H1 (cell line): ENCODE measurements around the gene FOXI2. TPM values are rescaled to one million over a fixed set of nuclear protein-coding genes. Genes with fewer than 3 reads are reported as not detected.

Experiments used
- CTCF ChIA-PET: fragments of 300-600 bp; sonication (Branson Sonifier 250); formaldehyde crosslinking; loops from one replicate; lab custom pipeline; 2021; ENCODE audit not compliant: partially characterized antibody; lab: Charles Lee
- POLR2A ChIA-PET: fragments of 300-600 bp; sonication (Branson Sonifier 250); formaldehyde crosslinking; loops from one replicate; lab custom pipeline; 2021; ENCODE audit warnings: inconsistent platforms; ENCODE audit not compliant: partially characterized antibody; lab: Charles Lee
- DNase-seq, 2 experiments: peaks; one replicate each; pipeline versions ENCODE4 v3.0.0 to v3.0.0-alpha.2; 2010 to 2022; ENCODE audit warnings: low spot score in 2 of 2, low read depth in 1 of 2, mixed read lengths in 1 of 2
- FAIRE-seq: peaks from 2 replicates; lab custom pipeline; 2011; peaks lifted over from hg19 to GRCh38; lab: Jason Lieb, UNC
- H2AFZ ChIP-seq: 2 replicates; pipeline ENCODE4 v1.8.1; 2012; ENCODE audit warnings: low read length, inconsistent platforms
- H2AK5ac ChIP-seq: 2 replicates; pipeline ENCODE4 v1.6.1; 2013; ENCODE audit warnings: low read depth, low read length
- H2BK120ac ChIP-seq: replicated peaks from 2 replicates; pipeline ENCODE3; 2013; ENCODE audit warnings: low read depth, low read length, inconsistent platforms
- H2BK12ac ChIP-seq: 2 replicates; pipeline ENCODE4 v1.6.1; 2013; ENCODE audit warnings: low read depth, low read length
- H2BK15ac ChIP-seq: 2 replicates; pipeline ENCODE4 v1.6.1; 2013; ENCODE audit warnings: low read length
- H2BK20ac ChIP-seq: 2 replicates; pipeline ENCODE4 v1.6.1; 2013; ENCODE audit warnings: low read length
- H2BK5ac ChIP-seq: 2 replicates; pipeline ENCODE4 v1.6.1; 2013; ENCODE audit warnings: low read depth, low read length
- H3K14ac ChIP-seq: 2 replicates; pipeline ENCODE4 v1.6.1; 2013; ENCODE audit warnings: inconsistent platforms; ENCODE audit not compliant: insufficient read length
- H3K18ac ChIP-seq: 2 replicates; pipeline ENCODE4 v1.6.1; 2013; ENCODE audit warnings: low read length; ENCODE audit errors: extremely low read depth
- H3K23ac ChIP-seq: 2 replicates; pipeline ENCODE4 v1.6.1; 2013; ENCODE audit warnings: inconsistent platforms; ENCODE audit not compliant: insufficient read length
- H3K23me2 ChIP-seq: 2 replicates; pipeline ENCODE4 v1.6.1; 2013; ENCODE audit warnings: low read depth, low read length
- H3K27ac ChIP-seq: 2 replicates; pipeline ENCODE4 v1.6.1; 2011; ENCODE audit warnings: low read depth, low read length, inconsistent platforms
- H3K27me3 ChIP-seq, 4 experiments: replicated peaks in 1 of 4; 1 replicate in 1 of 4; 2 replicates in 3 of 4; pipeline versions ENCODE4 v1.6.1 to v1.8.1; 2011 to 2013; ENCODE audit warnings: low read length in 3 of 4, mild to moderate bottlenecking in 3 of 4, inconsistent platforms in 2 of 4, mixed read lengths in 2 of 4, moderate library complexity in 1 of 4; ENCODE audit not compliant: control insufficient read depth in 3 of 4, insufficient read depth in 3 of 4; ENCODE audit errors: extremely low read depth in 1 of 4
- H3K36me3 ChIP-seq, 4 experiments: 2 replicates each; pipeline versions ENCODE4 v1.6.1 to v1.8.1; 2011 to 2013; ENCODE audit warnings: mild to moderate bottlenecking in 4 of 4, low read length in 3 of 4, moderate library complexity in 2 of 4, control low read depth in 1 of 4, inconsistent platforms in 1 of 4; ENCODE audit not compliant: insufficient read depth in 4 of 4, control insufficient read depth in 2 of 4
- H3K4ac ChIP-seq: replicated peaks from 2 replicates; pipeline ENCODE3; 2013; ENCODE audit warnings: low read length, low read depth, mixed read lengths, inconsistent platforms; ENCODE audit not compliant: insufficient read length
- H3K4me1 ChIP-seq, 4 experiments: replicated peaks in 1 of 4; 1 replicate in 1 of 4; 2 replicates in 3 of 4; pipeline versions ENCODE4 v1.6.1 to v1.8.1; 2011 to 2013; ENCODE audit warnings: low read length in 3 of 4, inconsistent platforms in 2 of 4, mixed read lengths in 1 of 4; ENCODE audit not compliant: insufficient read depth in 4 of 4, control insufficient read depth in 3 of 4
- H3K4me2 ChIP-seq, 2 experiments: 2 replicates each; pipeline versions ENCODE4 v1.6.1 to v1.8.1; 2011 to 2013; ENCODE audit warnings: low read depth in 2 of 2, low read length in 2 of 2, control low read depth in 1 of 2, inconsistent platforms in 1 of 2, mild to moderate bottlenecking in 1 of 2; ENCODE audit not compliant: insufficient read depth in 1 of 2
- H3K4me3 ChIP-seq, 4 experiments: fragments of 200-600, 300-600 bp in 1 of 4; sonication (generic), shearing (Covaris generic), sonication (Bioruptor Twin) in 1 of 4; 2 replicates each; pipeline versions ENCODE4 v1.5.1 to v1.8.1; 2011 to 2016; ENCODE audit warnings: low read length in 4 of 4, low read depth in 3 of 4, control low read depth in 2 of 4, inconsistent platforms in 2 of 4, mild to moderate bottlenecking in 2 of 4, mixed read lengths in 1 of 4, moderate library complexity in 1 of 4; ENCODE audit not compliant: insufficient read depth in 2 of 4; ENCODE audit errors: extremely low read depth in 1 of 4
- H3K56ac ChIP-seq: replicated peaks from 2 replicates; pipeline ENCODE3; 2013; ENCODE audit warnings: low read depth, mild to moderate bottlenecking, mixed read lengths, low read length, inconsistent platforms; ENCODE audit not compliant: insufficient read length
- H3K79me1 ChIP-seq: 2 replicates; pipeline ENCODE4 v1.6.1; 2013; ENCODE audit warnings: low read depth, low read length, control low read depth
- H3K79me2 ChIP-seq, 2 experiments: 2 replicates each; pipeline versions ENCODE4 v1.6.1 to v1.8.1; 2012 to 2013; ENCODE audit warnings: low read length in 2 of 2, mild to moderate bottlenecking in 2 of 2, inconsistent platforms in 1 of 2; ENCODE audit not compliant: insufficient read depth in 2 of 2, control insufficient read depth in 1 of 2
- H3K9ac ChIP-seq, 4 experiments: replicated peaks in 1 of 4; 1 replicate in 1 of 4; 2 replicates in 3 of 4; pipeline versions ENCODE4 v1.6.1 to v1.8.1; 2011 to 2013; ENCODE audit warnings: low read depth in 3 of 4, low read length in 3 of 4, control low read depth in 2 of 4, mild to moderate bottlenecking in 2 of 4, moderate library complexity in 2 of 4, inconsistent platforms in 1 of 4; ENCODE audit errors: extremely low read depth in 1 of 4
- H3K9me3 ChIP-seq, 2 experiments: 2 replicates each; pipeline versions ENCODE4 v1.6.1 to v1.8.1; 2012 to 2013; ENCODE audit warnings: mild to moderate bottlenecking in 2 of 2, moderate library complexity in 2 of 2, control low read depth in 1 of 2, inconsistent platforms in 1 of 2, low read depth in 1 of 2, low read length in 1 of 2, mixed read lengths in 1 of 2; ENCODE audit not compliant: insufficient read depth in 2 of 2
- H4K20me1 ChIP-seq, 2 experiments: replicated peaks in 1 of 2; 2 replicates each; pipeline versions ENCODE3 to v1.8.1; 2011 to 2013; ENCODE audit warnings: inconsistent platforms in 2 of 2, low read length in 2 of 2, mild to moderate bottlenecking in 1 of 2; ENCODE audit not compliant: insufficient read depth in 2 of 2, control insufficient read depth in 1 of 2
- H4K5ac ChIP-seq: 2 replicates; pipeline ENCODE4 v1.6.1; 2013; ENCODE audit warnings: low read length, low read depth, mixed read lengths, inconsistent platforms; ENCODE audit not compliant: insufficient read length
- H4K8ac ChIP-seq: 2 replicates; pipeline ENCODE4 v1.8.0; 2013; ENCODE audit warnings: mild to moderate bottlenecking, moderate library complexity, low read length, inconsistent platforms; ENCODE audit not compliant: insufficient read depth; ENCODE audit errors: extremely low read depth
- H4K91ac ChIP-seq: replicated peaks from 2 replicates; pipeline ENCODE3; 2013; ENCODE audit warnings: low read length, mixed read lengths, inconsistent platforms; ENCODE audit not compliant: insufficient read length
- HDAC2 ChIP-seq, 2 experiments: fragments of 300-600 bp in 1 of 2; sonication (generic) in 1 of 2; IDR thresholded peaks; 2 replicates each; pipeline ENCODE4 v1.6.1; 2011 to 2012; ENCODE audit warnings: low read depth in 2 of 2, low read length in 2 of 2, mild to moderate bottlenecking in 2 of 2, moderate library complexity in 2 of 2, borderline replicate concordance in 1 of 2, inconsistent platforms in 1 of 2
- JUND ChIP-seq: IDR thresholded peaks from 2 replicates; pipeline ENCODE4 v1.6.1; 2011; ENCODE audit warnings: mild to moderate bottlenecking, improper control_type of control experiment, low read length
- SRF ChIP-seq: IDR thresholded peaks from 2 replicates; pipeline ENCODE4 v1.6.1; 2011; ENCODE audit warnings: mild to moderate bottlenecking, low read depth, low read length, moderate library complexity
- TEAD4 ChIP-seq: IDR thresholded peaks from 2 replicates; pipeline ENCODE4 v1.6.1; 2012; ENCODE audit warnings: low read depth, low read length, inconsistent platforms, mixed read lengths
- WGBS, 2 experiments: shearing (Covaris generic) in 1 of 2; methylation state at CpG; one replicate each; pipeline versions ENCODE4 v1.1.6 to v1.1.7; 2013 to 2015; ENCODE audit warnings: low lambda C conversion rate in 2 of 2, mixed read lengths in 2 of 2, inconsistent platforms in 1 of 2, low coverage in 1 of 2, missing lambda C conversion rate in 1 of 2; ENCODE audit not compliant: insufficient replicate concordance in 2 of 2, insufficient coverage in 1 of 2, insufficient read length in 1 of 2; ENCODE audit errors: extremely low coverage in 1 of 2, missing lambda C conversion rate in 1 of 2; 5-methylcytosine and 5-hydroxymethylcytosine counted together
- polyA plus RNA-seq, 7 experiments: library from polyadenylated mRNA; depleted of rRNA in 3 of 7; stranded (reverse) in 5 of 7; unstranded in 2 of 7; fragments of >200 nt in 5 of 7; fragments of 200-250 nt in 2 of 7; gene quantifications; 1 replicate in 5 of 7; 2 replicates in 1 of 7; 4 replicates in 1 of 7; pipeline versions ENCODE4 v1.2.1 to v1.2.3, GENCODE V29; 2011 to 2013; ENCODE audit warnings: missing spikeins in 2 of 7, mixed read lengths in 2 of 7
- total RNA-seq: library from RNA; stranded (reverse); fragmentation: NEBNext Ultra II Directional; extraction: Animal tissue kit (Norgen Biotek cat#: 25700); gene quantifications from 2 replicates; pipeline ENCODE4 v1.2.1, GENCODE V29; 2021

The FOXI2 gene
- total and polyA plus RNA-seq, 2 of the 8 experiments (the other 6 are each of a cell fraction or from before 2014, with no cell fraction given) = 1.0 TPM

- ChIA-PET CTCF (interaction anchor here (1.3 to 1.5 kb wide), 2 partner anchors 13 to 50 kb away, joined by 4 read pairs; no protein-coding TSS in a partner anchor), POLR2A (no interaction called here)
- Histone ChIP-seq H3K56ac (no peak overlapping the region), H4K5ac (no peak overlapping the region), H3K9me3 (peaks cover 0 to 8% of the 10 kb centered on the region in 2 experiments; a peak in 3 of 4 replicates), H3K79me1 (no peaks in the 10 kb centered on the region), H3K27me3 (no peaks in the 10 kb centered on the region), H3K4me2 (peak overlapping the region; percentile 13 to 24; a peak in 1 of 4 replicates), H3K23ac (no peak overlapping the region), H3K4me3 (peak overlapping the region in 1 of 4 experiments; percentile 22; a peak in 1 of 8 replicates), H3K14ac (no peak overlapping the region), H2AFZ (no peak overlapping the region), H3K27ac (no peak overlapping the region), H3K23me2 (no peaks in the 10 kb centered on the region; the same call in 1 of the 2 replicates), H3K36me3 (no peaks in the 10 kb centered on the region), H2BK20ac (no peak overlapping the region), H2BK120ac (no peak overlapping the region), H2BK5ac (no peak overlapping the region), H2BK12ac (no peak overlapping the region), H4K8ac (no peak overlapping the region), H3K4ac (no peak overlapping the region), H3K4me1 (peaks cover 0 to 6% (median 2%) of the 10 kb centered on the region in 4 experiments; a peak in 3 of 7 replicates), H3K79me2 (no peaks in the 10 kb centered on the region), H2BK15ac (no peak overlapping the region), H2AK5ac (no peak overlapping the region), H3K9ac (no peak overlapping the region), H3K18ac (no peak overlapping the region), H4K91ac (no peak overlapping the region), H4K20me1 (no peaks in the 10 kb centered on the region)
- 67% methylated on average over 1 of the region's 1 CpG; no CpG with 5 or more reads in 1 of the 2 experiments for WGBS, 2 experiments
- DNase-seq (no peak), FAIRE-seq (no peak)
- TF ChIP-seq SRF = no peak
- peak in 1 of 2 experiments; percentile 42; a peak in 1 of 4 replicates for TF ChIP-seq HDAC2 (IDR thresholded peaks at IDR 0.05; ENCODE audit: borderline replicate concordance in 1 of 2, low read depth in 2 of 2, low read length in 2 of 2)
- no peak for TF ChIP-seq JUND
- peak; percentile 65; the same call in 1 of the 2 replicates for TF ChIP-seq TEAD4
Observed at GRCh38 chr10:127762925-127763324, 25.9 kb downstream of the FOXI2 start.
